Esophagus mucosa (tissue), 1 donor: ENCODE data around the gene LRGUK. TPM values are rescaled to one million over a fixed set of nuclear protein-coding genes. Genes with fewer than 3 reads are reported as not detected.
A peak's percentile ranks its signal among the peaks of the same experiment; 100 is the strongest.
"Not testable (repeated sequence)": the region's sequence is repeated elsewhere in the genome, so short reads cannot be mapped to it uniquely, and the experiment has no call there.

Experiments
- ATAC-seq: fragments of 200-7000 bp; cut with Tn5 transposase; one replicate; pipeline ENCODE4 v1.9.1; 2020
- total RNA-seq: library from RNA; stranded (reverse); gene quantifications from one replicate; pipeline ENCODE4 v1.2.4, GENCODE V29; 2023
- donor health status: DM: yes; HTN: yes; CAD: no.

The LRGUK gene
- total RNA-seq, 1 donor from 2014 or later: 0.32 TPM

GRCh38 chr7:134254311-134254710 lies 127.2 kb downstream of the LRGUK start:
- no peak for ATAC-seq

- ATAC-seq: no peak
These were observed 128.7 kb downstream of the LRGUK start for GRCh38 chr7:134255814-134256213.

- ATAC-seq: no peak
These were observed 135.2 kb downstream of the LRGUK start for GRCh38 chr7:134262322-134262721.

- no peak for ATAC-seq
These were observed 149.8 kb downstream of the LRGUK start for GRCh38 chr7:134276951-134277350.

- ATAC-seq: no peak
These were observed 151.5 kb downstream of the LRGUK start for GRCh38 chr7:134278502-134279153.

- ATAC-seq: no peak
These were observed 152.2 kb downstream of the LRGUK start for GRCh38 chr7:134279336-134279735.

GRCh38 chr7:134279898-134280297 lies 152.8 kb downstream of the LRGUK start:
- no peak for ATAC-seq

GRCh38 chr7:134280508-134280907 lies 153.4 kb downstream of the LRGUK start:
- no peak for ATAC-seq

GRCh38 chr7:134284011-134284410 lies 156.9 kb downstream of the LRGUK start:
- ATAC-seq: no peak

- no peak for ATAC-seq
These were observed 157.8 kb downstream of the LRGUK start for GRCh38 chr7:134284952-134285351.

GRCh38 chr7:134287916-134288659 lies 160.9 kb downstream of the LRGUK start:
- no peak for ATAC-seq

GRCh38 chr7:134289423-134289822 lies 162.3 kb downstream of the LRGUK start:
- ATAC-seq: no peak

- ATAC-seq: no peak
These were observed 162.7 kb downstream of the LRGUK start for GRCh38 chr7:134289841-134290240.

GRCh38 chr7:134290286-134290685 lies 163.1 kb downstream of the LRGUK start:
- ATAC-seq: peak; percentile 68

GRCh38 chr7:134293002-134293740 lies 166.0 kb downstream of the LRGUK start:
- ATAC-seq: peak; percentile 72

- not testable (repeated sequence) for ATAC-seq
These were observed 168.8 kb downstream of the LRGUK start for GRCh38 chr7:134295982-134296381.

- ATAC-seq: no peak
These were observed 170.3 kb downstream of the LRGUK start for GRCh38 chr7:134297489-134297888.

GRCh38 chr7:134298902-134299683 lies 172.0 kb downstream of the LRGUK start:
- ATAC-seq: no peak

GRCh38 chr7:134300988-134301387 lies 173.8 kb downstream of the LRGUK start:
- ATAC-seq: no peak

GRCh38 chr7:134301592-134301991 lies 174.5 kb downstream of the LRGUK start:
- no peak for ATAC-seq

- no peak for ATAC-seq
These were observed 175.0 kb downstream of the LRGUK start for GRCh38 chr7:134302120-134302519.

GRCh38 chr7:134307320-134307719 lies 180.2 kb downstream of the LRGUK start:
- ATAC-seq: no peak

- no peak for ATAC-seq
These were observed 181.4 kb downstream of the LRGUK start for GRCh38 chr7:134308548-134308947.
